ENCODE data around the gene TMEM250.

DNA sequence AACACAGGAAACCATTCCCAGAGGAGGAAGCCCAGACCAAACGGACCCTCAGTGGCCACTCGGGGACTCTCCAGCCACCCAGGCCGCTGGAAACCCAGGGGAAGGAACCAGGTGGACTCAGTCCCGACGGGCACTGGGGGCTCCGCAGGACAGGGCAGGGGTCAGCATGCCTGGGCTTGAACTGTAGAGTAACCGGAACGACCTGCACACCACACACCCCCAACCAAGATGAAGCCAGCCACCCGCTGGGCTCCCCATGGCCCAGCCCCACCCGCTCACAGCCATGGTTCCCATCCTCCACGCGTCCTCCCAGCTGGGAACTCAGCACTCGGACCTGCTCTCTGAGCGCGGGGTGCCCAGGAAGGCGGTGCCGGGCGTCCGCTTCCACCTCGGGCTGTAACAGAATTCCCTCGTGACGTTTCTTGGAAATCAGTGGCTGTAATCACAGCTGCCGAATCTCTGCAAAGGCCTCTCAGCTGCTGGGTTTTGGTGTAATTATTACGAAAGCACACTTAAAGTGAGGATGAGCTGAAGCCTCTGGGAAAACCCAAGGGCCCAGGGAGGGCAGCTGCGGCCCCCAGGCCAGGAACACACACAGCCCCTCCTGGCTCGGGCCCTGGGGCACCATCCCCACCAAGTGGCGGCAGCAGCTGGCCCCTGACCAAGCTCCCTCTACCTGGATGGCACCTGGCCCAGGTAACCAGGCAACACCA lies 37.4 kb downstream of the TMEM250 start:
- no peak for TF ChIP-seq POLR2A (IDR thresholded peaks at IDR 0.05)
- TF ChIP-seq, protein P1, sequence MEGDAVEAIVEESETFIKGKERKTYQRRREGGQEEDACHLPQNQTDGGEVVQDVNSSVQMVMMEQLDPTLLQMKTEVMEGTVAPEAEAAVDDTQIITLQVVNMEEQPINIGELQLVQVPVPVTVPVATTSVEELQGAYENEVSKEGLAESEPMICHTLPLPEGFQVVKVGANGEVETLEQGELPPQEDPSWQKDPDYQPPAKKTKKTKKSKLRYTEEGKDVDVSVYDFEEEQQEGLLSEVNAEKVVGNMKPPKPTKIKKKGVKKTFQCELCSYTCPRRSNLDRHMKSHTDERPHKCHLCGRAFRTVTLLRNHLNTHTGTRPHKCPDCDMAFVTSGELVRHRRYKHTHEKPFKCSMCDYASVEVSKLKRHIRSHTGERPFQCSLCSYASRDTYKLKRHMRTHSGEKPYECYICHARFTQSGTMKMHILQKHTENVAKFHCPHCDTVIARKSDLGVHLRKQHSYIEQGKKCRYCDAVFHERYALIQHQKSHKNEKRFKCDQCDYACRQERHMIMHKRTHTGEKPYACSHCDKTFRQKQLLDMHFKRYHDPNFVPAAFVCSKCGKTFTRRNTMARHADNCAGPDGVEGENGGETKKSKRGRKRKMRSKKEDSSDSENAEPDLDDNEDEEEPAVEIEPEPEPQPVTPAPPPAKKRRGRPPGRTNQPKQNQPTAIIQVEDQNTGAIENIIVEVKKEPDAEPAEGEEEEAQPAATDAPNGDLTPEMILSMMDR (IDR thresholded peaks at IDR 0.05): no peak
